Astrocyte (in vitro differentiated cells and primary cell): ENCODE results near the gene OR1N2.
"Not testable (repeated sequence)": the region's sequence is repeated elsewhere in the genome, so short reads cannot be mapped to it uniquely, and the experiment has no call there.

Experiments
- EZH2 ChIP-seq: IDR thresholded peaks from 2 replicates; pipeline ENCODE4 v1.6.1; 2012; ENCODE audit warnings: mild to moderate bottlenecking, low read length, inconsistent platforms; ENCODE audit not compliant: insufficient read depth
- TF ChIP-seq, protein P1 (sequence below): IDR thresholded peaks from 2 replicates; pipeline ENCODE4 v1.5.1; 2011; ENCODE audit warnings: low read depth, mild to moderate bottlenecking, inconsistent platforms, low read length, moderate library complexity; ENCODE audit not compliant: insufficient read depth

GRCh38 chr9:122583284-122583683, 30.4 kb downstream of the OR1N2 start, which contains the start of gene OR1L8:
- TF ChIP-seq, protein P1, sequence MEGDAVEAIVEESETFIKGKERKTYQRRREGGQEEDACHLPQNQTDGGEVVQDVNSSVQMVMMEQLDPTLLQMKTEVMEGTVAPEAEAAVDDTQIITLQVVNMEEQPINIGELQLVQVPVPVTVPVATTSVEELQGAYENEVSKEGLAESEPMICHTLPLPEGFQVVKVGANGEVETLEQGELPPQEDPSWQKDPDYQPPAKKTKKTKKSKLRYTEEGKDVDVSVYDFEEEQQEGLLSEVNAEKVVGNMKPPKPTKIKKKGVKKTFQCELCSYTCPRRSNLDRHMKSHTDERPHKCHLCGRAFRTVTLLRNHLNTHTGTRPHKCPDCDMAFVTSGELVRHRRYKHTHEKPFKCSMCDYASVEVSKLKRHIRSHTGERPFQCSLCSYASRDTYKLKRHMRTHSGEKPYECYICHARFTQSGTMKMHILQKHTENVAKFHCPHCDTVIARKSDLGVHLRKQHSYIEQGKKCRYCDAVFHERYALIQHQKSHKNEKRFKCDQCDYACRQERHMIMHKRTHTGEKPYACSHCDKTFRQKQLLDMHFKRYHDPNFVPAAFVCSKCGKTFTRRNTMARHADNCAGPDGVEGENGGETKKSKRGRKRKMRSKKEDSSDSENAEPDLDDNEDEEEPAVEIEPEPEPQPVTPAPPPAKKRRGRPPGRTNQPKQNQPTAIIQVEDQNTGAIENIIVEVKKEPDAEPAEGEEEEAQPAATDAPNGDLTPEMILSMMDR: not testable (repeated sequence)
- not testable (repeated sequence) for TF ChIP-seq EZH2
